Measurements from ENCODE around the gene EZH1.
A peak's percentile ranks its signal among the peaks of the same experiment; 100 is the strongest.
"Not testable (repeated sequence)": the region's sequence is repeated elsewhere in the genome, so short reads cannot be mapped to it uniquely, and the experiment has no call there.

Gene EZH1

GRCh38 chr17:42660692-42661345, 84.0 kb downstream of the EZH1 start:
- Histone ChIP-seq H3K4me3 (ENCODE audit: control insufficient read depth in 1 of 7, extremely low read depth in 1 of 7, insufficient read depth in 4 of 7, low read depth in 2 of 7, low read length in 6 of 7) (no peak overlapping the region), H3K4me1 (ENCODE audit: control extremely low read depth in 1 of 4, control insufficient read depth in 4 of 4, insufficient read depth in 4 of 4, low read length in 3 of 4) (peaks cover 0 to 20% (median 14%) of the 10 kb centered on the region in 4 experiments), H3K27me3 (replicated peaks in 2 of 5; ENCODE audit: control insufficient read depth in 4 of 5, insufficient read depth in 5 of 5, low read length in 4 of 5) (no peaks in the 10 kb centered on the region), H3K9me3 (ENCODE audit: control extremely low read depth in 1 of 5, control insufficient read depth in 4 of 5, insufficient read depth in 2 of 5, low read depth in 1 of 5, low read length in 4 of 5) (peaks cover 0 to 2% (median 0%) of the 10 kb centered on the region in 5 experiments), H3K36me3 (ENCODE audit: control insufficient read depth in 4 of 4, insufficient read depth in 4 of 4, low read length in 3 of 4) (peaks cover 0 to 12% (median 0%) of the 10 kb centered on the region in 4 experiments), H3K27ac (ENCODE audit: insufficient read depth in 1 of 2, low read depth in 1 of 2, low read length in 2 of 2, poor library complexity in 1 of 2, severe bottlenecking in 2 of 2) (no peak overlapping the region)
- no peak for DNase-seq
- ChIA-PET POLR2A (no interaction called here), CTCF (interaction anchor here (1.2 to 1.6 kb wide), 4 partner anchors 10 to 81 kb away, joined by 3 to 7 read pairs (median 4); no protein-coding TSS in a partner anchor)
- WGBS (ENCODE audit: insufficient coverage), result 79% methylated on average over 2 of the region's 7 CpGs

GRCh38 chr17:42659932-42660274, 84.9 kb downstream of the EZH1 start:
- not testable (repeated sequence) for H3K36me3 ChIP-seq (ENCODE audit: control insufficient read depth in 4 of 4, insufficient read depth in 4 of 4, low read length in 3 of 4); H3K27me3 ChIP-seq (replicated peaks in 2 of 5; ENCODE audit: control insufficient read depth in 4 of 5, insufficient read depth in 5 of 5, low read length in 4 of 5); H3K4me3 ChIP-seq (ENCODE audit: control insufficient read depth in 1 of 7, extremely low read depth in 1 of 7, insufficient read depth in 4 of 7, low read depth in 2 of 7, low read length in 6 of 7); H3K27ac ChIP-seq (ENCODE audit: insufficient read depth in 1 of 2, low read depth in 1 of 2, low read length in 2 of 2, poor library complexity in 1 of 2, severe bottlenecking in 2 of 2); DNase-seq; H3K9me3 ChIP-seq (ENCODE audit: control extremely low read depth in 1 of 5, control insufficient read depth in 4 of 5, insufficient read depth in 2 of 5, low read depth in 1 of 5, low read length in 4 of 5)
- WGBS (ENCODE audit: insufficient coverage), result 100% methylated on average over 1 of the region's 14 CpGs
- peaks cover 0 to 20% (median 14%) of the 10 kb centered on the region in 4 experiments for H3K4me1 ChIP-seq (ENCODE audit: control extremely low read depth in 1 of 4, control insufficient read depth in 4 of 4, insufficient read depth in 4 of 4, low read length in 3 of 4)
- ChIA-PET POLR2A (interaction anchor here (1.0 kb wide), 1 partner anchor 17 kb away, joined by 3 read pairs; the partner anchor contains the start of gene PLEKHH3), CTCF (interaction anchor here (1.2 kb wide), 3 partner anchors 9 to 38 kb away, joined by 3 read pairs; no protein-coding TSS in a partner anchor)

DNA sequence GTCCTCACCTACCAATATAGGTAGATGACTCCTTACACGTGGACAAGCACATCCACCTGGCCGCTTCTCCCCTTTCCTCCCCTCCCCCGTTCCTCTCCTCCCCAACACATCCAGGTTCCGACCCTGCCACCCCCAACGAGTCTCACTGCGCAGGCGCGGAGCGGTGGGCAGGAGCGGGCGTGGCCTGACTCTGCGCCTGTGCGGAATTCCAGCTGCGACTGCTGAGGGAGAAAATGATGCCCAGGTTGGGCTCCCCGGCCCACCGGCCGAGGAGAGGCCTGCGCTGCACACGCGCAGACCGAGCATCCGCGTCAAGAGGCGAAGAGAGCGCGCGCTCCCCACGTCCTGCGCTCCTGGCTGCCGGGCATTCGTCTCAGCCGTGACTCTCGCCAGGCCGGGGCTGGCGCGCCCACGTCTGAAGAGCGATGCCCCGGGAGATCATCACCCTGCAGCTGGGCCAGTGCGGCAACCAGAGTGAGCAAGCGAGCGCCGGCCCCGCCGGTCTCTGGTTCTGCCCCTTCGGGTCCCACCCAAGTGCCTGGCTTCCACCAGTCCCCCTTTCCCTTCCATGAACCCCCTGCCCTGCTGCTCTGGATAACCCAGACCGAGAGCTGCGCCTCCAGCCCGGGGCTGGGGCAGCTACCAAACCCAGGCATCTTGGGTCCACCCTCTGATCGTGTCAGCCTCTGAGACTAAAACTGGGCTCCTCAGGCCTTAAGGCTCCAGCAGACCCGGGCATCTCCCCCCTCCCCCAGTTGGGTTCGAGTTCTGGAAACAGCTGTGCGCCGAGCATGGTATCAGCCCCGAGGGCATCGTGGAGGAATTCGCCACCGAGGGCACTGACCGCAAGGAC, 85.5 kb downstream of the EZH1 start, which contains the start of gene TUBG2:
Gene TUBG2 (plus strand): TSS at position 206 of the 853 bp plus-strand sequence. CDS start 220 bp downstream, at position 426.
- ChIA-PET POLR2A (interaction anchor here (1.0 kb wide), 1 partner anchor 17 kb away, joined by 3 read pairs; the partner anchor contains the start of gene PLEKHH3), CTCF (interaction anchor here (1.2 kb wide), 2 partner anchors 10 to 21 kb away, joined by 3 read pairs; no protein-coding TSS in a partner anchor)
- 2% methylated on average over 32 of the region's 59 CpGs for WGBS (ENCODE audit: insufficient coverage)

GRCh38 chr17:42657824-42658588, 86.8 kb downstream of the EZH1 start:
- POLR2A ChIA-PET, result no interaction called here
- peak in 1 of 3 donors; percentile 42 for DNase-seq
- H3K4me1 ChIP-seq (ENCODE audit: control extremely low read depth in 1 of 4, control insufficient read depth in 4 of 4, insufficient read depth in 4 of 4, low read length in 3 of 4), result peaks cover 0 to 25% (median 17%) of the 10 kb centered on the region in 4 experiments

More for the DNA sequence above, 85.5 kb downstream of the EZH1 start, which contains the start of gene TUBG2:
- H3K9me3 ChIP-seq (ENCODE audit: control extremely low read depth in 1 of 5, control insufficient read depth in 4 of 5, insufficient read depth in 2 of 5, low read depth in 1 of 5, low read length in 4 of 5), result peaks cover 0 to 2% (median 0%) of the 10 kb centered on the region in 5 experiments
- peak in 2 of 3 donors; percentile 65 to 66 for DNase-seq
- H3K4me1 ChIP-seq (ENCODE audit: control extremely low read depth in 1 of 4, control insufficient read depth in 4 of 4, insufficient read depth in 4 of 4, low read length in 3 of 4), result peaks cover 0 to 20% (median 14%) of the 10 kb centered on the region in 4 experiments
- H3K4me3 ChIP-seq (ENCODE audit: control insufficient read depth in 1 of 7, extremely low read depth in 1 of 7, insufficient read depth in 4 of 7, low read depth in 2 of 7, low read length in 6 of 7), result peak within 1 kb of the TSS; percentile 50 to 84 (median 72)
- H3K36me3 ChIP-seq (ENCODE audit: control insufficient read depth in 4 of 4, insufficient read depth in 4 of 4, low read length in 3 of 4), result peaks cover 0 to 5% (median 0%) of the 10 kb centered on the region in 4 experiments
- H3K27ac ChIP-seq (ENCODE audit: insufficient read depth in 1 of 2, low read depth in 1 of 2, low read length in 2 of 2, poor library complexity in 1 of 2, severe bottlenecking in 2 of 2), result no peak within 1 kb of the TSS
- H3K27me3 ChIP-seq (replicated peaks in 2 of 5; ENCODE audit: control insufficient read depth in 4 of 5, insufficient read depth in 5 of 5, low read length in 4 of 5), result peaks cover 0 to 2% (median 0%) of the 10 kb centered on the region in 5 experiments

GRCh38 chr17:42655528-42655927, 89.3 kb downstream of the EZH1 start:
- peaks cover 0 to 2% (median 0%) of the 10 kb centered on the region in 5 experiments for H3K9me3 ChIP-seq (ENCODE audit: control extremely low read depth in 1 of 5, control insufficient read depth in 4 of 5, insufficient read depth in 2 of 5, low read depth in 1 of 5, low read length in 4 of 5)
- no peak overlapping the region for H3K27ac ChIP-seq (ENCODE audit: insufficient read depth in 1 of 2, low read depth in 1 of 2, low read length in 2 of 2, poor library complexity in 1 of 2, severe bottlenecking in 2 of 2)
- DNase-seq, result no peak
- H3K4me1 ChIP-seq (ENCODE audit: control extremely low read depth in 1 of 4, control insufficient read depth in 4 of 4, insufficient read depth in 4 of 4, low read length in 3 of 4), result peaks cover 0 to 24% (median 17%) of the 10 kb centered on the region in 4 experiments
- no peak overlapping the region for H3K4me3 ChIP-seq (ENCODE audit: control insufficient read depth in 1 of 7, extremely low read depth in 1 of 7, insufficient read depth in 4 of 7, low read depth in 2 of 7, low read length in 6 of 7)
- H3K36me3 ChIP-seq (ENCODE audit: control insufficient read depth in 4 of 4, insufficient read depth in 4 of 4, low read length in 3 of 4), result no peaks in the 10 kb centered on the region
- ChIA-PET CTCF (interaction anchor here (1.5 to 1.6 kb wide), 2 partner anchors 18 kb away, joined by 4 to 5 read pairs; no protein-coding TSS in a partner anchor), POLR2A (interaction anchor here (0.6 kb wide), 1 partner anchor 29 kb away, joined by 6 read pairs; no protein-coding TSS in a partner anchor)
- WGBS (ENCODE audit: insufficient coverage), result 79% methylated on average over 2 of the region's 2 CpGs
- H3K27me3 ChIP-seq (replicated peaks in 2 of 5; ENCODE audit: control insufficient read depth in 4 of 5, insufficient read depth in 5 of 5, low read length in 4 of 5), result peaks cover 0 to 14% (median 3%) of the 10 kb centered on the region in 5 experiments

More at GRCh38 chr17:42657824-42658588, 86.8 kb downstream of the EZH1 start:
- CTCF ChIA-PET, result no interaction called here
- Histone ChIP-seq H3K36me3 (ENCODE audit: control insufficient read depth in 4 of 4, insufficient read depth in 4 of 4, low read length in 3 of 4) (peaks cover 0 to 2% (median 0%) of the 10 kb centered on the region in 4 experiments), H3K4me3 (ENCODE audit: control insufficient read depth in 1 of 7, extremely low read depth in 1 of 7, insufficient read depth in 4 of 7, low read depth in 2 of 7, low read length in 6 of 7) (no peak overlapping the region), H3K27ac (ENCODE audit: insufficient read depth in 1 of 2, low read depth in 1 of 2, low read length in 2 of 2, poor library complexity in 1 of 2, severe bottlenecking in 2 of 2) (no peak overlapping the region), H3K9me3 (ENCODE audit: control extremely low read depth in 1 of 5, control insufficient read depth in 4 of 5, insufficient read depth in 2 of 5, low read depth in 1 of 5, low read length in 4 of 5) (peaks cover 0 to 2% (median 0%) of the 10 kb centered on the region in 5 experiments), H3K27me3 (replicated peaks in 2 of 5; ENCODE audit: control insufficient read depth in 4 of 5, insufficient read depth in 5 of 5, low read length in 4 of 5) (peaks cover 0 to 14% (median 3%) of the 10 kb centered on the region in 5 experiments)
- WGBS (ENCODE audit: insufficient coverage), result 90% methylated on average over 4 of the region's 9 CpGs
